ENCODE data around the gene DOCK2. TPM values are rescaled to one million over a fixed set of nuclear protein-coding genes. Genes with fewer than 3 reads are reported as not detected.

The DOCK2 gene
- total and polyA plus RNA-seq, 9 of the 15 experiments (the other 6 are each of a cell fraction or from before 2014, with no cell fraction given): 4.5 to 42.6 (median 20.5) TPM

GRCh38 chr5:169991115-169991869, 354.2 kb downstream of the DOCK2 start (continued):
- TF ChIP-seq MECOM (CRISPR knock-in tag; IDR thresholded peaks at IDR 0.05): no peak

GRCh38 chr5:169992789-169993484, 355.9 kb downstream of the DOCK2 start:
- ATAC-seq: no peak
- Histone ChIP-seq H3K4me2 (ENCODE audit: insufficient read depth, low read length) (no peak overlapping the region), H3K9me1 (ENCODE audit: control insufficient read depth, insufficient read depth, low read length) (peaks cover 3% of the 10 kb centered on the region), H3K27me3 (ENCODE audit: control insufficient read depth in 2 of 2, insufficient read depth in 2 of 2, low read length in 2 of 2) (0 out of 5 replicates have a peak, but pooled peaks cover 0 to 3% of the 10 kb centered on the region in 2 experiments), H3K9me3 (replicated peaks; ENCODE audit: control insufficient read depth, insufficient read depth, low read depth, low read length) (no peaks in the 10 kb centered on the region), H4K20me1 (replicated peaks; ENCODE audit: control insufficient read depth, insufficient read depth, low read length) (no peaks in the 10 kb centered on the region), H3K27ac (ENCODE audit: extremely low read depth, low read depth, low read length) (no peak overlapping the region), H3K36me3 (ENCODE audit: control insufficient read depth, insufficient read depth, low read length) (no peaks in the 10 kb centered on the region), H3K4me3 (no peak overlapping the region), H2AFZ (ENCODE audit: low read depth, low read length) (no peak overlapping the region), H3K4me1 (replicated peaks in 1 of 2; ENCODE audit: control insufficient read depth in 2 of 2, insufficient read depth in 2 of 2, low read length in 2 of 2) (no peaks in the 10 kb centered on the region), H3K9ac (ENCODE audit: insufficient read depth in 1 of 2, low read depth in 2 of 2, low read length in 2 of 2) (no peak overlapping the region), H3K79me2 (ENCODE audit: control insufficient read depth, insufficient read depth, low read length) (no peaks in the 10 kb centered on the region)
- no TSS peak for BruUV-seq (replicated peaks)
- DNase-seq (ENCODE audit: extremely low read depth in 1 of 4, low spot score in 3 of 4): no peak
- intact Hi-C loops (cut with micrococcal nuclease) (no loop called here), in situ Hi-C loops (cut with MboI) (no loop called here)
- ChIA-PET CTCF (ENCODE audit: low intra/inter-chr PET ratio) (no interaction called here), POLR2A (interaction anchor here (0.6 kb wide), 1 partner anchor 1957 kb away, joined by 3 read pairs; no protein-coding TSS in a partner anchor)
- FAIRE-seq: no peak
- WGBS (ENCODE audit: insufficient coverage, low coverage, missing lambda C conversion rate): 14% methylated on average over 2 of the region's 2 CpGs
- TF ChIP-seq STAT6 (CRISPR knock-in tag; IDR thresholded peaks at IDR 0.05): no peak
- no peak for TF ChIP-seq RBM34 (IDR thresholded peaks at IDR 0.05; ENCODE audit: borderline replicate concordance, insufficient read depth, low read length)
- no peak for TF ChIP-seq ZNF780A (CRISPR knock-in tag; IDR thresholded peaks at IDR 0.05)
- no peak for TF ChIP-seq U2AF1 (optimal IDR thresholded peaks at IDR 0.05; ENCODE audit: low read depth, low read length)
- TF ChIP-seq GTF2B (IDR thresholded peaks at IDR 0.05; ENCODE audit: extremely low read depth, insufficient read length): no peak
- TF ChIP-seq CBFA2T3 (IDR thresholded peaks at IDR 0.05): no peak
- TF ChIP-seq ATF6 (CRISPR knock-in tag; IDR thresholded peaks at IDR 0.05): no peak
- TF ChIP-seq ZNF77 (CRISPR knock-in tag; IDR thresholded peaks at IDR 0.05): no peak
- TF ChIP-seq RBM17 (IDR thresholded peaks at IDR 0.05; ENCODE audit: borderline replicate concordance, low read depth, low read length): no peak
- no peak for TF ChIP-seq FOXJ3 (CRISPR knock-in tag; IDR thresholded peaks at IDR 0.05)

All from K562 (cell line).